Mesenchymal stem cell (in vitro differentiated cells and primary cell): ENCODE results near the gene KRTAP1-3.
"Not testable (repeated sequence)": the region's sequence is repeated elsewhere in the genome, so short reads cannot be mapped to it uniquely, and the experiment has no call there.

Source experiments
- DNase-seq: peaks from one replicate; pipeline ENCODE4 v3.0.0-alpha.2; 2013
- H2AFZ ChIP-seq: one replicate; pipeline ENCODE4 v1.6.1; 2013; ENCODE audit warnings: low read depth, mild to moderate bottlenecking, control low read depth, inconsistent platforms, low read length, moderate library complexity
- H2AK5ac ChIP-seq: 2 replicates; pipeline ENCODE4 v1.6.1; 2013; ENCODE audit warnings: low read length, moderate library complexity, mild to moderate bottlenecking, inconsistent platforms; ENCODE audit not compliant: severe bottlenecking
- H2BK120ac ChIP-seq: one replicate; pipeline ENCODE4 v1.6.1; 2013; ENCODE audit warnings: low read depth, mild to moderate bottlenecking, inconsistent platforms, low read length, moderate library complexity
- H2BK12ac ChIP-seq, 2 experiments: one replicate each; pipeline ENCODE4 v1.6.1; 2013; ENCODE audit warnings: inconsistent platforms in 2 of 2, low read length in 2 of 2, mild to moderate bottlenecking in 2 of 2, moderate library complexity in 2 of 2, control low read depth in 1 of 2
- H2BK15ac ChIP-seq: one replicate; pipeline ENCODE4 v1.6.1; 2013; ENCODE audit warnings: mild to moderate bottlenecking, low read depth, inconsistent platforms; ENCODE audit not compliant: poor library complexity, severe bottlenecking
- H2BK5ac ChIP-seq: 2 replicates; pipeline ENCODE4 v1.6.1; 2013; ENCODE audit warnings: low read depth, mild to moderate bottlenecking, low read length, control low read depth, inconsistent platforms; ENCODE audit not compliant: poor library complexity, severe bottlenecking
- H3K14ac ChIP-seq, 2 experiments: one replicate each; pipeline ENCODE4 v1.6.1; 2013; ENCODE audit warnings: inconsistent platforms in 2 of 2, low read length in 2 of 2, control low read depth in 1 of 2, mild to moderate bottlenecking in 1 of 2, moderate library complexity in 1 of 2
- H3K18ac ChIP-seq, 2 experiments: one replicate each; pipeline ENCODE4 v1.6.1; 2013; ENCODE audit warnings: inconsistent platforms in 2 of 2, low read length in 2 of 2, control low read depth in 1 of 2, low read depth in 1 of 2, mild to moderate bottlenecking in 1 of 2
- H3K23ac ChIP-seq, 2 experiments: one replicate each; pipeline ENCODE4 v1.6.1; 2013; ENCODE audit warnings: inconsistent platforms in 2 of 2, low read length in 2 of 2, mild to moderate bottlenecking in 2 of 2, moderate library complexity in 2 of 2, control low read depth in 1 of 2
- H3K27ac ChIP-seq: 2 replicates; pipeline ENCODE4 v1.5.1; 2013; ENCODE audit warnings: mild to moderate bottlenecking, moderate library complexity, low read length, control low read depth, inconsistent platforms; ENCODE audit not compliant: poor library complexity, severe bottlenecking
- H3K27me3 ChIP-seq, 2 experiments: 2 replicates each; pipeline versions ENCODE4 v1.6.1 to v1.7.0; 2013; ENCODE audit warnings: low read length in 2 of 2, mild to moderate bottlenecking in 2 of 2, moderate library complexity in 2 of 2, control low read depth in 1 of 2, inconsistent platforms in 1 of 2; ENCODE audit not compliant: control insufficient read depth in 1 of 2, insufficient read depth in 1 of 2
- H3K36me3 ChIP-seq, 2 experiments: 2 replicates each; pipeline versions ENCODE4 v1.6.1 to v1.7.0; 2013; ENCODE audit warnings: low read length in 2 of 2, control low read depth in 1 of 2, inconsistent platforms in 1 of 2, low read depth in 1 of 2, mild to moderate bottlenecking in 1 of 2; ENCODE audit not compliant: insufficient read depth in 2 of 2, control insufficient read depth in 1 of 2
- H3K4ac ChIP-seq, 2 experiments: one replicate each; pipeline ENCODE4 v1.6.1; 2013; ENCODE audit warnings: inconsistent platforms in 2 of 2, low read length in 2 of 2, mild to moderate bottlenecking in 2 of 2, moderate library complexity in 2 of 2, control low read depth in 1 of 2, low read depth in 1 of 2
- H3K4me1 ChIP-seq: 2 replicates; pipeline ENCODE4 v1.6.1; 2013; ENCODE audit warnings: low read depth, low read length, control low read depth; ENCODE audit not compliant: control insufficient read depth, insufficient read depth
- H3K4me2 ChIP-seq: 2 replicates; pipeline ENCODE4 v1.6.1; 2013; ENCODE audit warnings: low read length, mild to moderate bottlenecking, inconsistent platforms; ENCODE audit not compliant: poor library complexity, severe bottlenecking
- H3K4me3 ChIP-seq, 2 experiments: 2 replicates each; pipeline versions ENCODE4 v1.5.1 to v1.7.0; 2013; ENCODE audit warnings: low read length in 2 of 2, mild to moderate bottlenecking in 2 of 2, control low read depth in 1 of 2, low read depth in 1 of 2; ENCODE audit not compliant: insufficient read depth in 1 of 2
- H3K79me1 ChIP-seq: replicated peaks from 2 replicates; pipeline ENCODE4 v1.6.1; 2013; ENCODE audit warnings: mild to moderate bottlenecking, control low read depth, low read length, inconsistent platforms; ENCODE audit not compliant: poor library complexity, severe bottlenecking
- H3K9ac ChIP-seq: 2 replicates; pipeline ENCODE4 v1.7.0; 2013; ENCODE audit warnings: mild to moderate bottlenecking, low read length, moderate library complexity
- H3K9me3 ChIP-seq: 2 replicates; pipeline ENCODE4 v1.7.0; 2013; ENCODE audit warnings: mild to moderate bottlenecking, low read length; ENCODE audit not compliant: control insufficient read depth
- H4K8ac ChIP-seq: one replicate; pipeline ENCODE4 v1.6.1; 2013; ENCODE audit warnings: inconsistent platforms, mild to moderate bottlenecking, low read length, moderate library complexity
- H4K91ac ChIP-seq: one replicate; pipeline ENCODE4 v1.6.1; 2013; ENCODE audit warnings: mild to moderate bottlenecking, low read length, inconsistent platforms
- WGBS: methylation state at CpG from one replicate; pipeline ENCODE4 v1.1.7; 2013; ENCODE audit warnings: mixed read lengths; 5-methylcytosine and 5-hydroxymethylcytosine counted together

Gene KRTAP1-3

GRCh38 chr17:41003926-41004325 is 30.7 kb downstream of the KRTAP1-3 start:
- Histone ChIP-seq H2AFZ (no peak overlapping the region), H2BK15ac (no peak overlapping the region), H2BK120ac (no peak overlapping the region), H3K4ac (no peak overlapping the region), H3K4me2 (no peak overlapping the region), H3K4me3 (no peak overlapping the region), H3K4me1 (no peaks in the 10 kb centered on the region), H3K79me1 (no peaks in the 10 kb centered on the region), H3K23ac (no peak overlapping the region), H3K27ac (no peak overlapping the region), H3K14ac (no peak overlapping the region), H3K9ac (no peak overlapping the region), H3K18ac (no peak overlapping the region), H3K36me3 (no peaks in the 10 kb centered on the region), H3K27me3 (no peaks in the 10 kb centered on the region), H2BK12ac (no peak overlapping the region), H3K9me3 (no peaks in the 10 kb centered on the region), H2BK5ac (no peak overlapping the region), H4K8ac (no peak overlapping the region), H2AK5ac (no peak overlapping the region), H4K91ac (no peak overlapping the region)
- DNase-seq, result no peak
- 86% methylated on average over 3 of the region's 4 CpGs for WGBS

GRCh38 chr17:41002814-41003213 is 31.9 kb downstream of the KRTAP1-3 start:
- Histone ChIP-seq H2BK5ac (no peak overlapping the region), H2AK5ac (no peak overlapping the region), H2AFZ (no peak overlapping the region), H3K9me3 (no peaks in the 10 kb centered on the region), H3K4ac (no peak overlapping the region), H3K18ac (no peak overlapping the region), H3K14ac (no peak overlapping the region), H3K27ac (no peak overlapping the region), H3K79me1 (no peaks in the 10 kb centered on the region), H4K91ac (no peak overlapping the region), H4K8ac (no peak overlapping the region), H3K4me2 (no peak overlapping the region), H2BK15ac (no peak overlapping the region), H3K4me3 (no peak overlapping the region), H3K4me1 (no peaks in the 10 kb centered on the region), H2BK120ac (no peak overlapping the region), H2BK12ac (no peak overlapping the region), H3K23ac (no peak overlapping the region), H3K27me3 (no peaks in the 10 kb centered on the region), H3K36me3 (no peaks in the 10 kb centered on the region), H3K9ac (no peak overlapping the region)
- WGBS, result 45% methylated on average over 4 of the region's 5 CpGs
- no peak for DNase-seq

GRCh38 chr17:41001795-41002194 is 32.9 kb downstream of the KRTAP1-3 start:
- H3K9me3 ChIP-seq, result no peaks in the 10 kb centered on the region
- H3K36me3 ChIP-seq, result no peaks in the 10 kb centered on the region
- no peaks in the 10 kb centered on the region for H3K27me3 ChIP-seq
- H3K4me2 ChIP-seq, result no peak overlapping the region
- no peaks in the 10 kb centered on the region for H3K79me1 ChIP-seq
- H3K23ac ChIP-seq, result no peak overlapping the region
- H3K14ac ChIP-seq, result no peak overlapping the region
- H2BK12ac ChIP-seq, result no peak overlapping the region
- no peak for DNase-seq
- H3K4me1 ChIP-seq, result no peaks in the 10 kb centered on the region
- H3K27ac ChIP-seq, result no peak overlapping the region
- no peak overlapping the region for H2AK5ac ChIP-seq
- H4K91ac ChIP-seq, result no peak overlapping the region
- H3K9ac ChIP-seq, result no peak overlapping the region
- 94% methylated on average over 4 of the region's 4 CpGs for WGBS
- no peak overlapping the region for H2AFZ ChIP-seq
- no peak overlapping the region for H4K8ac ChIP-seq
- H2BK5ac ChIP-seq, result no peak overlapping the region
- no peak overlapping the region for H3K4ac ChIP-seq
- no peak overlapping the region for H2BK120ac ChIP-seq
- H3K18ac ChIP-seq, result no peak overlapping the region
- no peak overlapping the region for H3K4me3 ChIP-seq
- H2BK15ac ChIP-seq, result no peak overlapping the region

- H2BK15ac ChIP-seq, H3K36me3 ChIP-seq, H3K27ac ChIP-seq, H2BK120ac ChIP-seq, H3K4me2 ChIP-seq, H3K23ac ChIP-seq, DNase-seq, H3K4ac ChIP-seq, H3K9ac ChIP-seq, H3K27me3 ChIP-seq, H3K79me1 ChIP-seq, H3K9me3 ChIP-seq, H2BK5ac ChIP-seq, H3K4me3 ChIP-seq, H2AFZ ChIP-seq, H3K4me1 ChIP-seq, H4K8ac ChIP-seq, H2BK12ac ChIP-seq, H4K91ac ChIP-seq, H2AK5ac ChIP-seq, H3K18ac ChIP-seq: not testable (repeated sequence)
- peak within 1 kb of the TSS in 1 of 2 experiments; percentile 71 for H3K14ac ChIP-seq
- WGBS, result 81% methylated on average over 3 of the region's 6 CpGs
Measured at GRCh38 chr17:40999563-40999962, 35.1 kb downstream of the KRTAP1-3 start, which contains the start of gene KRTAP3-2. KRTAP3-2 (minus strand) TSS chr17:40999906; CDS start chr17:40999853, 53 bp downstream.
